Ascending aorta (tissue), 2 donors: Measurements from ENCODE around the gene CHCHD5. TPM values are rescaled to one million over a fixed set of nuclear protein-coding genes. Genes with fewer than 3 reads are reported as not detected.

Experiments
- DNase-seq, 2 donors: peaks; one replicate each; pipeline ENCODE4 v3.0.0-alpha.2; 2019; ENCODE audit warnings: low spot score in 2 of 2
- H3K27ac ChIP-seq, 2 donors: fragments of 200-600 bp; sonication (generic); one replicate each; pipeline ENCODE4 v1.5.1; 2016 to 2017; ENCODE audit warnings: mild to moderate bottlenecking in 1 of 2
- H3K27me3 ChIP-seq: fragments of 200-600 bp; sonication (generic); one replicate; pipeline ENCODE4 v1.5.1; 2017
- H3K36me3 ChIP-seq, 2 donors: fragments of 200-600 bp; sonication (generic); one replicate each; pipeline ENCODE4 v1.5.1; 2016
- H3K4me1 ChIP-seq, 2 donors: fragments of 200-600 bp; sonication (generic); one replicate each; pipeline ENCODE4 v1.5.1; 2016 to 2017; ENCODE audit warnings: mild to moderate bottlenecking in 1 of 2
- H3K4me3 ChIP-seq, 2 donors: fragments of 200-600 bp; sonication (generic); one replicate each; pipeline ENCODE4 v1.5.1; 2016 to 2017; ENCODE audit warnings: mild to moderate bottlenecking in 1 of 2
- H3K9me3 ChIP-seq, 2 donors: fragments of 200-600 bp; sonication (generic); one replicate each; pipeline ENCODE4 v1.5.1; 2016
- CTCF ChIP-seq, 3 experiments: fragments of 200-600 bp in 2 of 3; fragments of 450-650 bp in 1 of 3; sonication (generic) in 2 of 3; IDR thresholded peaks; one replicate each; pipeline ENCODE4 v1.5.1; 2016 to 2019; ENCODE audit warnings: antibody characterized with exemption in 3 of 3, mild to moderate bottlenecking in 1 of 3, moderate library complexity in 1 of 3
- intact Hi-C: fragments of 100-400 bp; cut with DNase I; formaldehyde crosslinking; loops from one replicate; pipeline ENCODE4 v1.15.1; 2023
- total RNA-seq: library from RNA; depleted of rRNA; stranded (reverse); fragments of >200 nt; gene quantifications from one replicate; pipeline ENCODE4 v1.1.0, GENCODE V29; 2016

The CHCHD5 gene
- total RNA-seq, 1 donor from 2014 or later = 26.5 TPM

GRCh38 chr2:112588611-112589045 lies 4.2 kb downstream of the CHCHD5 start:
- no peaks in the 10 kb centered on the region for H3K27me3 ChIP-seq
- no peak overlapping the region for H3K27ac ChIP-seq
- H3K4me1 ChIP-seq = peaks cover 4 to 13% of the 10 kb centered on the region in 2 donors
- no peak for TF ChIP-seq CTCF (IDR thresholded peaks at IDR 0.05)
- H3K9me3 ChIP-seq = no peaks in the 10 kb centered on the region
- peaks cover 4 to 32% of the 10 kb centered on the region in 2 donors for H3K36me3 ChIP-seq
- no peak overlapping the region for H3K4me3 ChIP-seq
- intact Hi-C loops = no loop called here
- no peak for DNase-seq

GRCh38 chr2:112591413-112591812 lies 7.0 kb downstream of the CHCHD5 start:
- H3K4me1 ChIP-seq = no peaks in the 10 kb centered on the region
- H3K27ac ChIP-seq = no peak overlapping the region
- no peak for TF ChIP-seq CTCF (IDR thresholded peaks at IDR 0.05)
- no peak overlapping the region for H3K4me3 ChIP-seq
- intact Hi-C loops = no loop called here
- H3K36me3 ChIP-seq = peaks cover 4 to 32% of the 10 kb centered on the region in 2 donors
- DNase-seq = no peak
- H3K27me3 ChIP-seq = no peaks in the 10 kb centered on the region
- no peaks in the 10 kb centered on the region for H3K9me3 ChIP-seq

GRCh38 chr2:112593736-112594135 lies 9.3 kb downstream of the CHCHD5 start:
- peaks cover 4 to 17% of the 10 kb centered on the region in 2 donors for H3K36me3 ChIP-seq
- no peak overlapping the region for H3K4me3 ChIP-seq
- intact Hi-C loops = no loop called here

GRCh38 chr2:112597537-112598322 lies 13.3 kb downstream of the CHCHD5 start:
- no peak overlapping the region for H3K27ac ChIP-seq
- no peak overlapping the region for H3K4me3 ChIP-seq
- DNase-seq = peak in 1 of 2 donors; percentile 9
- no peaks in the 10 kb centered on the region for H3K9me3 ChIP-seq
- H3K36me3 ChIP-seq = no peaks in the 10 kb centered on the region
- no peaks in the 10 kb centered on the region for H3K27me3 ChIP-seq
- intact Hi-C loops = no loop called here
- H3K4me1 ChIP-seq = no peaks in the 10 kb centered on the region
- TF ChIP-seq CTCF (IDR thresholded peaks at IDR 0.05) = no peak

More at GRCh38 chr2:112593736-112594135, 9.3 kb downstream of the CHCHD5 start:
- no peak for DNase-seq
- no peak for TF ChIP-seq CTCF (IDR thresholded peaks at IDR 0.05)
- Histone ChIP-seq H3K27me3 (no peaks in the 10 kb centered on the region), H3K9me3 (no peaks in the 10 kb centered on the region), H3K27ac (no peak overlapping the region), H3K4me1 (no peaks in the 10 kb centered on the region)

GRCh38 chr2:112600634-112601033 lies 16.2 kb downstream of the CHCHD5 start:
- no peaks in the 10 kb centered on the region for H3K4me1 ChIP-seq
- TF ChIP-seq CTCF (IDR thresholded peaks at IDR 0.05) = no peak
- intact Hi-C loops = loop anchor here (1.0 to 2.0 kb wide), 4 partner anchors 26 to 126 kb away; partner anchors contain the start of gene SLC20A1

More at GRCh38 chr2:112600634-112601033, 16.2 kb downstream of the CHCHD5 start:
- Histone ChIP-seq H3K36me3 (no peaks in the 10 kb centered on the region), H3K27me3 (no peaks in the 10 kb centered on the region), H3K4me3 (no peak overlapping the region), H3K9me3 (no peaks in the 10 kb centered on the region), H3K27ac (no peak overlapping the region)
- no peak for DNase-seq
